ENCODE data around the gene EOLA1.
"Not testable (repeated sequence)": the region's sequence is repeated elsewhere in the genome, so short reads cannot be mapped to it uniquely, and the experiment has no call there.

Gene EOLA1

DNA sequence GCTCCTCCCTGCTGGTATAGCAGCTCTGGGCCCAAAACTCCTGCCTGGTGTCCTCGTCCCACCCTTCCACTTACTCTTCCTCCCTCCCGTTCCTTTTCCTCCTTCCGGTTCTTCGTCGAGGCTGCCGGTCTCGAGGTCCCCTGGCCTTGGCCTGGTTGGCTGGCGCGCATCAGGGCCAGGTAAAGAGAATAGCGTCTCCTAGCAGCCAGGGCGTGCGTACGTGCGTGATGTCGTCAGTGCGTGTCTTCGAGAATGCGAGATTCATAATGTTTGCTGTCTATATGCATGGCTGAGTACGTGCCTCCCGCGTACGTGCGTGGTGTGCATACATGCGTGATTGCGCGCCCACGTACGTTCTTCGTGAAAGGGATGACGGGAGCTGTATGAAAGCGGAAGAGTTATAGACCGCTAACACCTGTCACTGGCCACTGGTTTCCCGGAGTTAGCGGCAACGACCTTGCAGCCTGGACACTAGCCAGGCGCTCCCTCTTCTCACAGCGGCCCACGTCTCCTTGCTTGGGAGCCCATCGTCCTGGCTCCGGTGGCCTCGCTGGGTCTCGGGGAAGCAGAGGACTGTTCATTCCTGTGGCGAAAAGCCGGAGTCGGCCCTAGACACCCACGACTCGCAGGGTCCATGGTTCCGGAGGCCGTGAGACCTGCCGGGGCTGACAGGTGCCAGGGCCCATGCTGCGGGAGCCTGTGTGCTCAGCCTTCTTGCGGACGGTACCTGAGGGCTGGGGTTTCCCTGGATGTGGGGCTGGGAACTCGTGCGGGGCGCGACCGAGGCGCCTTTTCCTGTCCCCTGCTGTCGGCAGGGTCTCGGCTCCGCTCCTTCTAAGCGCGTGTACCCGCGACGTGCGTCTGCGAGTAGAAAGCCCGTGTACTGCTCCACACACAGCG, at the start of gene EOLA1:
Gene EOLA1, plus strand, starts transcription at position 392 of the 900 bp plus-strand sequence. CDS start 4,619 bp downstream, outside the sequence.
- peak; percentile 89 for DNase-seq

DNA sequence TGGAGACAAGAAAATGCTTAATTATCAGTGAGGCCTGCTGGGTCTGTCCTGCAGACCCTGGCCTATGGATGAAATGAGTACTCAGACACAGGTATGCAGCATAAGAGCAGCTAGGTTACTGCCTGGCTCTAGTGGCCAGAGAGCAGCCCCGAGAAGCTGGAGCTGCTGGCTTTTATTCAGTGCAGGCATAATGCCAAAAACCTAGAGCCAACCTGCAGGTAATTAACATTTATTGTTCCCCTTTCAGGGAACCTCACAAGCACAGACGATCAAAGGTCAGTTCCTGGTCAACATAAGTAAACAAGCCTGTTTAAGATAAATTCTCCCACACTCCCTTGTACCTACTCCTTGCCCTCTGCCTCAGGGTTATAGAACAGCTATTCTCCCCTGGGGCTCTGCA, 49.0 kb upstream of the EOLA1 start:
- DNase-seq, result no peak

DNA sequence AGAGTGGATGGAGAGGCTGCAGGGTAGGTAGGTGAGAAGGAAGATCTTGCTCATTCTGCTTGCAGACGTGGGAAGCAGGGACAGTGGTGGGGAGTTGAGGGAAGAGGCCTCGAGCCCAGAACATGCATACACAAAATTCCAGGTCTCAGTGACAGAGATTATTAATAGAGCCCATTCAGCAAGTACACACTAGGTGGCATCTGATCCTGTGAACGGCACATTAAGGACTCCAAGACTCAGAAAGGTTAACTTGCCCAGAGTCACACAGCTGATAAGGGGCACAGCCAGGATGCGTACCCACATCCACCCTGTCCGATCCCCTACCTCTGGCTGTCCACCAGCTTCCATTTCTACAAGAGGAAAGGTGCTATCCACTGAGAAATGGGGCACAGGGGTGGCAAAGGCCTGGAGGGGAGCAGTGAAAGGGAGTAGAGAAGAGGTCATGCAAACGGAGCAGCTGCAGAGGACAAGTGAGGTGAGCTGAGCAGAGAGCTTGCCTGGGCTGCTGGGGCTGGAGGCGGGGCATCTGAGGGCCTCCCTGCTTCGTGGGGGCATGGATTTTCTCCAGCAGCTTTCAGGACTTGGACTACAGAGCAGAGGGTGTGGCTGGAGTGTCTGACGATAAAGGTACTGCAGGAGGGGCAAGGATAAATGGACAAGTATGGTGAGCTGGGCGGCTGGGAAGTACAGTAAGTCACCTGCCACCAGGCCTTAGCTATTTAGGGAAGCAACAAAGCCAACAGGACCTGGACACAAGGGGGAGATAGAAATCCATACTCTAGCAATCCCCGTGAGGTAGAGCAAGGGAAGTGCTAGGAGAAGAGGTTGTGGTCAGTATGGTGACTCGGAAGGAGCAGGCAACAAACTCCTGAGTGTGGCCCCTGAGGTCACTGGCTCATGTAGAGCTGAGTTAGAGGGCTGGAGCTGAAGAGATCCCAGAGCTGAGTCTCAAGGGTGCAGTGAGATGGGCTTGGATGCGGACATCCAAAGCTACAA, 46.9 kb upstream of the EOLA1 start:
- no peak for DNase-seq

DNA sequence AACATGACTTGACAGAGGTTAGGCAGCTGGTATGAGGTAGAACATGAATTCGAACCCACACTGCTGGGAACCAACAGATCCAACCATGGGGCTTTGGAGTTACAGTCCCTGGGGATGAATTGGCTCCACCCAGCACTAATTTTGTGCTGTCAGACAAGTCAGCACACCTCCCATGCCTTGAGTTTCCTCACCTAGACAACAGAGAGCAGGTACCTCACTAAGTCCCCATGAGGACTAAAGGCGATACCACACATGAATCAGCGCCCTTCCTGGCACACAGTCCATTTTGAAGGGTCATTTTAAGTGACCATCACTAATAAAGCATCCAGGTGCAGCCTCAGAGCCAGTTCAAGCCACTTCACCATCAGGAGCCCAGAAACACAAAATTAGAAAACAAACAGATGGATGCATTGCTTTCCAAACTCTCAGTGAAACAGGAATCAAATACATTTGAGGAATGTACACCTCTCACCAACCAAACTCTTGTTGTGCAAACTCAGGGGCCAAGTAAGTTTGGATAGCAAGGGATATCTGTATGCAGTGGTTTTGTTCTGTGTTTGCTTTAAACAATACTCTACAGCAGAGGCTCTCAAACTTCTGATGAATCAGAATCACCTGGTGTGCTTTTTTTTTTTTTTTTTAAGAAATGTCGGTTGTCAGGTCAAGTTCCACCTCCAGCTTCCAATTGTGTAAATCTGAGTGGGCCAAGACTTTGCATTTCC, 45.8 kb upstream of the EOLA1 start:
- DNase-seq, result no peak

DNA sequence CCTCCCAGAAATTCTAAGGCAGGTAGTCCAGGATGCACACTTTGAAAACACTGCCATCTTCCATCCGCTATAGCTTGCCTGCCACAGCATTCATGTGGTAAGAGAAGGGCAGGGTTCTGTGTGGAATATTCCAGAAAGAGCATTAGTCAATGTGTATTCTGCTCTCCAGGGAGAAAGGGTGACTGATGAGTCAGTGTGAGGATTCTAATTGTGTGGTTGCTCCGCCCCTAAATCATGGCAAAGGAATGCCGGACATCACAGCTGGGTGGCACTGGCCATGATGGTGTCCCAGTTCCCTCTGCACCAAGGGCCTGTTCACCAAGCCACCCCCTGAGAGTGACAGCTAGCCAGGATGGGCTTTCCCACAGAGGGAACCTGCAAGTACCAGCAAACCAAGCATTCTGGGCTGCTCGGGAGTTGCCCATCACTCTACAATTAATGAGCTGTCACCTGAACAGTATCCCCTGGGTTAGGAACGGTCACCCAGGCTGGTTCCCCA, 45.2 kb upstream of the EOLA1 start:
- no peak for DNase-seq

DNA sequence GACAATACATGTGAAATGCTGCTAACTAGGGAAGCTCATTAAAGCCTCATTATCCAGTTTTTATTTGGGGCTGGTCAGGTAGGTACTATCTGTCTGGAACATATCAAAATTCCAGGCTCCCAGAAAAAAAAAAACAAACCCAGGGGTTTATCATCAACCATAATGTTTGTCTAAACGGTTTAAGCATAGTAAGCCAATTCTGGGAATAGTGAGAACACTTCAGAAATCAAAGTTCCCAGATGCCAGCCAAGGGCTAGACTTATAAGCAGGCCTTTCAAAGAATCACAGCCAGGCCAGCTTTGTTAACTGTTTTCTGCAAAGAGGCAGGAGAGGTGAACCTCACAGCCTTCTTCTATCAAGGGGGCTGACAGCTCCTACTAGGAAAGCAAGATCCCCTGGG, 43.8 kb upstream of the EOLA1 start:
- DNase-seq, result no peak

DNA sequence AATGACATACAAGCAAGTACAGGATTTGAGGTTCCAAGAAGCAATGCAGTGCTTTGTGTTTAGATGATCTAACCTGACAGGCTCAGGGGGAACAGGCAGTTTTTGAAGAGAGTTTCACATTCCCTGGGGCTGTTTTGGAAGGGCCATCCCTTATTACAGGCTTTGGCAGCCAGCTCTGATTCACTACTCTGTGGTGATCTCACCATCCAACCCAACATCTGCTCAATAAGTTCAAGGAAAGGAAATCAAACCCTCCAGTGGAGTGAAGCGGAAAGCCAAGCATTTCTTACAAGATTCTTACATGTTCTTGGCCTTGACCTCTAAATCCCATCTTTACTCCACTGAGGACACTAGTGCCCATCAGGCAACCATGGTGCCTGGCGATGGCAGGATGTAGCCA, 43.2 kb upstream of the EOLA1 start:
- no peak for DNase-seq

DNA sequence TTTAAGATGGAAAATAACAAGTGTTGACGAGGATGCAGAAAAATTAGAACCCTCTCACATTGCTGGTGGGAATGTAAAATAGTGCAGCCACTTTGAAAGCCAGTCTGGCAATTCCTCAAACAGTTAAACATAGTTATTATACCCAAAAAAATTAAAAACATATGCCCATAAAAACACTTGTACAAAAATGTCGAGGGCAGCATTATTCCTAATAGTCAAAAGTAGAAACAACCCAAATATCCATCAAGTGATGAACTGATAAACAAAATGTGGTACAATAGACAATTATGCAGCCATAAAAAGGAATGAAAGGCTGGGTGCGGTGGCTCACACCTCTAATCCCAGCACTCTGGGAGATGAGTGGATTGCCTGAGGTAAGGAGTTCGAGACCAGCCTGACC, 42.0 kb upstream of the EOLA1 start:
- DNase-seq, result no peak

DNA sequence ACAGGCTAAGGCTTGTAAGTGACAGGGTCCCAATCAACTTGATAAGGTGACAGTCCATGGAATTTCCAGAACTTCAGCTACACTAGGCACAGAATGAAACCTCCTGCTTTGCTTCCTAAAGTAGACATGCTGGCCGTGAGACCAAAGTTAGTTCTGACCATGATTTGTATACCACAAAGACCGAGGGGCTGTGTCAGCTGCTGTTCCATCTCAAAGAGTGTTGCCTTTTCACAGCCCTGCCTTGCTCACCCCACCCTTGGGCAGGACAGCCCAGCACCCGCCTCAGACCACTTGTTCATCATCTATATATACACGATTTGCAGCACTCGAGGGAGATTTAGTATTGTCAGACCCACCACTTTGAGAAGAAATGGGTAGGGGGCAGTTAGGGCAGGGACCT, 41.0 kb upstream of the EOLA1 start:
- DNase-seq, result no peak

DNA sequence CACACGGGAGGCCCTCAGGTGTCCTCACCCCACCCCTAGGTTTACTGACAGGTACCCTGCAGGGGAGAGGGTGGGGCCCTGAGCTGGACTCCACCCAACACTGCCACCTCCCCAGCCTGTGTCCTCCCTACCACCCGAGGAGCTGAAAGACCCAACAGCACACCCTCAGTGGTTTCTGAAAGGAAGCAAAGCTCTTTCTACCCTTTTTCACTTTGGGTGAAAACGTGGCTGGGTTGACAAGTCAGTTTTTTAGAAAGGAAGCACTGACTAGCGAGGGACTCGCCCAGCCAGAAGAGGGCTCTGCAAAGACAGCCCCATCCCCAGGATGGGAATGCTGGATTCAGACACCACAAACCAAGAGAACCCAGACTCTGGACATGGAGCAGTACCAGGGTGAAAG, 37.9 kb upstream of the EOLA1 start:
- not testable (repeated sequence) for DNase-seq

DNA sequence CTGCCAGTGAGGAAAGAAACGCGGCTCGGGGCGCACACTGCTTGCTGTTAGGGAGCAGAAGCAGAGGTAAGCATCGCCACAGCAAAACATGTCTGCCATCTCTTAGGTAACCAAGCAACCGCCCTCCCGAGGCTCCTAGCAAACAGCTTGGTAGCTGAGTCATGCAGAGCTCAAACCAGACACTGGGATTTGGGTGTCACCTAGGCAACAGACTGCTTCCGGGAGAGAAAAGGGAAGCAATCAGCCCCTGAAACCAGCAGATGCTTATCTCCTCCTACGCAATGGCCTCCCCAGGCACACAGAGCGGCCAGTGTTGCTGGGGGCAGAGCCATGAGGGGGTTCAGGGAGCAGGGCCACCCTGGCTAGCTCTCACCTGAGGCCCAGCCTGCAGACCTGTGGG, 37.4 kb upstream of the EOLA1 start:
- not testable (repeated sequence) for DNase-seq

DNA sequence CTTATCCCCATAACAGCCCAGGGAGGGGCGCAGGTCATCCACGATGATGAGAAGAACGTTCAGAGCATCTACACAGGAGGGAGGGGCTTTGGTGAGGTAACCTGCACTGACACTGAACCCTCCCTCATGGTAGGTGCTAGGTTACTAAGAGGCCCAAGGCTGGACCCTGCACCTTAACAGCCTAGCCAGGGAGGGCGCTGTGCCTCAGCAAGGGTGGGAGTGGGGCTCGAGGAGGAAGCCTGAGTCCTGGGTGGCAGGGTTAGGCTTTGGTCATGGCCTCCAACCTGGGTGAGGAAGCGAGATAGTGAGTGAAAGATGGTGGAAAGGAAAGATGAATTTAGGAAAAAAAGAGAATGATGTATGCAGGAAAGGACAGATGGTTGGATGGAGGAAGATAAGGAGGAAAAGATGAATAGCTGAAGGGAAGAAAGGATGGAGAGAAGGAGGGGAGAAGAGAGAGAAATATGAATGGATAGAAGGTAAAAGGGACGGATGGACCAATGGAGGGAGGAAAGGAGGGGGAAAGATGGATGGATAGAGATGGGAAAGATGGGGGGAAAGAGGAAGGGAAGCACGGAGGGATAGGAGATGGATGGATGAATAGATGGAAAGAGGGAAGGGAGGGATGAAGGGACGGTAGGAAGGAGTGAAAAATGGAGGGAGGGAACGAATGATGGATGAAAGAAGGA, 36.4 kb upstream of the EOLA1 start:
- DNase-seq, result peak; percentile 35

DNA sequence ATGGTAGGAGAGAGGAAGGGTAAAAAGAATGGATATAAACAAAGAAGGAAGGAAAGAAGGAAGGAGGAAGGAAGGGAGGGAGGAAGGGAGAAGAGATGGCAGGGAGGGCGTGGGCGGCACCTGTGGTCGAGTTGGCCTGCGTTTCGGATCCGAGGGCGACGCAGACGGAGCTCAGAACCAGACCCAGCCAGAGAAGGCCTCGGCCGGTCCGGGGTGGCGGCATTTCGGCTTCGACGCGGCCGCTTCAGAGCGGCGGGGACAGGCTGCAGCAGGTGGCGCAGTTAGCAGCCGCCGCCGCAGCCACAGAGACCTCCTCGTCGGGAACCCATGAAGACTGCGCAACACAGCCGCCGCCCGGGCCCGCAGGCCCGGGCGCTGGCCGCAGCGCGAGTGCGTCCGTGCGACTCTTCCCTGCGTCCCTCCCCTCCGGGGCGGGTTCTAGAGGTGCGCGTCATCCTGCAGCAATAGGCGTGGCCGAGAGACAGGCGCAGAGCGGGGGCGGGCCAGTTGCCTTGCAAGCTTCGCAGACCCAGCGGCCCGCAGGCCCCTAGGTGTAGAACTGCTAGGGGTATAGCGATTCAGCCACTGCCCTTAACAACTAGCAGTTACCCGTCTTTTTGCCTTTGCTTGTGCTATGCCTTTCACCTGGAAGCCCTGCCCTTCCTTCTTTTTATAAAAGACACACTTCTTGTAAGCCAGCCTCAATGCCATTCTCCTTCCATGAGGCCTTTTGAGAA, 35.7 kb upstream of the EOLA1 start, which contains the start of gene IDS:
Gene IDS, minus strand, starts transcription at position 392 of the 737 bp plus-strand sequence. Its CDS starts 169 bp downstream, at position 223.
- peak; percentile 87 for DNase-seq

DNA sequence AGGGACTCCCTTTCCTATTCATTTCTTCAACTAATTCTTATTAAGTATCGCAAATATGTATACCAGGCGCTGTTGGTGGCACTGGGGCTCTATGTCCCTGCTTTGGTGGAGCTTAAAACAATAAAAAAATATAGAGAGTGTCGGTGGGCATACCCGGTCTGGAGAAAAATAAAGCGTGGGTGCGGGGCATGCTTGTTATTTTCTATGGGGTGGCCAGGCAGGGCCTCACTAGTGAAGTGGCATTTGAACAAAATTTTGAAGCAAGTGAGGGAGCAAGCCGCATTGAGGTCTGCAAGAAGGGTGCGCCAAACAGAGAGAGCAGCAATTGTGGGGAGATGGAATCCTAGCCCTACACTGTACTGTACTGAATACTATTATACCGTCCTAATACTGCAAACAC, 35.1 kb upstream of the EOLA1 start:
- DNase-seq, result no peak

DNA sequence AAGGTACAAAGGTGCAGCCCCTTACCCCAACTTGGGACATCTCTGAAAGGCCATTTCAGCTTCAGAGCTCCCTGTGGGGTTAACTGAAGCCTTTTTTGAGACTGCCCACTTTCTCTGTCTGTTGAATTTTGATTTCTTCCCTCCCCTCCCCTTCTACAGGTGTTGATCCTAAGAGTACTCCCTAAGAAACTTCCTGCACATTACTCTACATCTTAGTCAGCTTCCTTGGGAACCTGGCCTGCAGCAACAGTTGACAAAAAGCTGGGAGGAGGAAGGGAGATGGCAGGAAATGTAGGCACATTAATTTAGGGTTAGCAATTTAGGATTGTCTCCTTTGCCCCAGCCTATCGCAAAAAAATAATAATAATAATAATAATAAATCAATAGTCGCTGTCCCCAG, 34.5 kb upstream of the EOLA1 start:
- no peak for DNase-seq

DNA sequence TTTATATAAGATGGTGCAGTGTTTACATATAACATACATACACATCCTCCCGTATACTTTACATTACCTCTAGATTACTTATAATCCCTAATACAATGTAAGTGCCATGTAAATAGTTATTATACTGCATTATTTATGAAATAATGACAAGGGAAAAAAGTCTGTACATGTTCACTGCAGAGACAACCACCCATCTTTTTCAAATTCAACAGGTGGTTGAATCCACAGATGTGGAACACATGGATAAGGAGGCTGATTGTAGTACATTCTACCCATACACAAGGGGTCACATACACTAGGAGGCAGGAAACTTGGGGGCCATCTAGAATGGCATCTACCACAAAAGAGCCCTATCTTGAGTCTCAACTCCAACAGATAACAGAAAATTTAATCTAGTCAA, 32.3 kb upstream of the EOLA1 start:
- no peak for DNase-seq

DNA sequence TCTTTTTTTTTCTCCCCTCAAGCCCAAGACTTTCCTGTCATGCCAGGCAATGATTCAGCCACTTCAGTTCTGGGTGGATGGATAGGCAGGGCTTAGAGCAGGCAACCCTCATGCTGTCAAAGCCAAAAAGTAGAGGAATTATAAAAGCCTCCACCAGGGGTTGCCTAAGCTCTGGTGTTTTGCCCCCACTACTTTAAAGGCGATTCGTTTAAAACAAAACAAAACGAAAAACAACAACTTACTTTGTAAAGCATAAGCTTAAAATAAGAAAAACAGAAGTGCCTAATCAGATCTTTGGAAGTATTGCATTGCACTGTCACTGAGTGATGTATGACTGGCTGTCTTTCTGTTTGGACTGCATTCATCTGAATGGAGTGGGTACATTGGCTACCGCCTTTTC, 30.4 kb upstream of the EOLA1 start:
- no peak for DNase-seq

DNA sequence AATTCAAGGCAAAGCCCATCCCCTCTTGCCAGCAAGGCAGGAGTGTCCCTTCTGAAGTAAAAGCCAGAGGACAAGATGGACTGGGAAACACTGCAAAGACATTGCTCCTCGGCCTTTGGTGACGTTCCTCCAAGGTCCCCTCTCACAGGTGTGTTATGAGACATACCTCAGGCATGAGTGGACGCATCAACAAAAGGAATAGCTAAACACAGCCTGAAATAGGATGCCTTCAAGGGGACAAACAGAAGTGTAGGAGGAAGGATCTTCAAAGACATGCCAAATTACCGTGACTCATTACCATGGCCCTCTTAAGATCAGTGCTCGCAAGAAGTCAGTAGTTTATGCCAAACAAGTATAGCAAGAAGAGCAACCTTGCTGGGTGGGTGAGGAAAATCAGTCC, 29.7 kb upstream of the EOLA1 start:
- DNase-seq, result no peak

DNA sequence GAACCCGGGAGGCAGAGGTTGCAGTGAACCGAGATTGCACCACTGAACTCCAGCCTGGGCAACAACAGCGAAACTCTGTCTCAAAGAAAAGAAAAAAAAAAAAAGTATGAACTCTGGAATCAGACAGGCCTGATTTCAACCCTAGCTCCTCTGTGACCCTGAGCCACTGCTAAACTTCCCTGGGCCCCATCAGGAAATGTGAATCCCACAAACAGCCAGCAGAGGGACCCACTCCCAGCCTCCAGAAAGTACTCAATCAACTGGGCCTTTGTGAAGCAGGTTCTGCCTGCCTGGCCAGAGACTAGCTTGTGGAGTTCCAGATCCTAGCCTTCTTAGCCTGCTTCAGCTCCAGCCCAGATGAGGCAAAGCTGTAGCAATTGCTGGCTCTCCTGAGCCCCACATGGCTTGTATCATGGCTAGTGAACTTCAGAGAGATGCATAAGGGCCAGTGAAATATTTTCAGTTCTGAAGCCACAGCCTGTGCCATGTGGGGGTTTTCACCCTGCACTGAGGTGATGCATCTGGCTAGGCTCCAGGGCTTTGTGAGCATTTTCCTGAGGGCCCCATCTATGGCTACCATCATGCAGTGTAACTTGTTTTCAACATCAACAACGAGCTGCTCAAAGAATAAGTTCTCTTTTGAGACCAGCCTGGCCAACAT, 28.5 kb upstream of the EOLA1 start:
- peak; percentile 50 for DNase-seq

DNA sequence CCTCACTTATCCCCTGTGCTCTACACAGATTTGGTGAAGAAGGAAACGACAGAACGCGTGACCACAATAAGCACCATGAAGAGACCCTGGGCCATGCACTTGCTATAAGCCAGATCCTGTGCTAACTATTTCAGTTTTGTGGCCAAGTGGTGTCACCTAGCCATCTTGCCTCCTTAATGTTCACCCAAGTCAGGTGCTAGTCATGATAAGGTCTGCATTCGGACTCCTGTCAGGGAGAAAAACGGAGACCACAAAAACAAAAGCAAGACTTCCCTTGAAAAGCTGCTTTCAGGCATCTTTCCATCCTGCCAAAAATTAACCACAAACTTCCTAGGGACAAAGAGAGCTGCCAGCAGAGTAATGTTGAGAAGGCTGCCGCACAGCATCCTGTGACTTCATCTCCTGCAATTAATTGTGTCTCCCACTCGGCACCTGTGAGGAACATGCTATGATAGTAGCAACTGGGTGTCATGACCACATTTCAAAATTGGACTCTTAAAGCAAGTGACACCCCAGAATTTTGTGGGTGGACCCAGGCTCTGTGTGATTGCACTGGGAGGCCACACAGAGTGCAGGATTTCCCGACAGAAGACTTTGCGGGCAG, 26.9 kb upstream of the EOLA1 start:
- no peak for DNase-seq

All from retina (tissue), 1 donor.